ENCODE measurements around the gene CFAP299.

DNA sequence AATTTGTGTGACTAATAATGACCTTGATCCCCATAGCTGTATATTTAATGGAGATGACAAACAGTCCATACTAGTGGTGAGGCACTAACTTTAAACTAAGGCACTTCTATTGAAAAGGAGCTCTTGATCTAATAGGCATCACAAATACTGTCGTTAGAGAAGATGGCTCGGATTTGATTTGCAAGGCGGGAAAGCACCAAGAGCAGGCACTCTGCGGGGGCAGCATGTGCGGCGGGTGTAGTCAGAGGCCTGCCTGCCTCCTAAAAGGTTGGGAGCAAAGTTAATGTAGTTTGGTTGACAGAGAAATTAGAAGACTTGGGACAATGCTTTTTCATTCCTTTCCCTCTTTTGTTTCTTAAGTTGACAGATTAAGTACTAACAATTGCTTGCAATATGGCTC is 278.8 kb downstream of the CFAP299 start:
- TF ChIP-seq, protein P1, sequence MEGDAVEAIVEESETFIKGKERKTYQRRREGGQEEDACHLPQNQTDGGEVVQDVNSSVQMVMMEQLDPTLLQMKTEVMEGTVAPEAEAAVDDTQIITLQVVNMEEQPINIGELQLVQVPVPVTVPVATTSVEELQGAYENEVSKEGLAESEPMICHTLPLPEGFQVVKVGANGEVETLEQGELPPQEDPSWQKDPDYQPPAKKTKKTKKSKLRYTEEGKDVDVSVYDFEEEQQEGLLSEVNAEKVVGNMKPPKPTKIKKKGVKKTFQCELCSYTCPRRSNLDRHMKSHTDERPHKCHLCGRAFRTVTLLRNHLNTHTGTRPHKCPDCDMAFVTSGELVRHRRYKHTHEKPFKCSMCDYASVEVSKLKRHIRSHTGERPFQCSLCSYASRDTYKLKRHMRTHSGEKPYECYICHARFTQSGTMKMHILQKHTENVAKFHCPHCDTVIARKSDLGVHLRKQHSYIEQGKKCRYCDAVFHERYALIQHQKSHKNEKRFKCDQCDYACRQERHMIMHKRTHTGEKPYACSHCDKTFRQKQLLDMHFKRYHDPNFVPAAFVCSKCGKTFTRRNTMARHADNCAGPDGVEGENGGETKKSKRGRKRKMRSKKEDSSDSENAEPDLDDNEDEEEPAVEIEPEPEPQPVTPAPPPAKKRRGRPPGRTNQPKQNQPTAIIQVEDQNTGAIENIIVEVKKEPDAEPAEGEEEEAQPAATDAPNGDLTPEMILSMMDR (IDR thresholded peaks at IDR 0.05; ENCODE audit: low read length): no peak
- TF ChIP-seq EZH2 (optimal IDR thresholded peaks at IDR 0.05; ENCODE audit: low read depth, low read length): no peak

All from MM.1S (cell line).